HepG2 (cell line): ENCODE data around the gene GNB1.
"Not testable (repeated sequence)": the region's sequence is repeated elsewhere in the genome, so short reads cannot be mapped to it uniquely, and the experiment has no call there.

Source experiments
- NR3C1 ChIP-seq: sonication (generic); formaldehyde crosslinking; IDR thresholded peaks from 2 replicates; pipeline ENCODE4 v1.4.0; 2020; ENCODE audit warnings: missing genetic modification reagents
- SP1 ChIP-seq, 2 experiments: fragments of 450-650 bp in 1 of 2; sonication (generic) in 1 of 2; formaldehyde crosslinking in 1 of 2; IDR thresholded peaks; 2 replicates each; pipeline versions ENCODE4 v1.4.0 to v1.6.1; 2016 to 2020; ENCODE audit warnings: missing genetic modification reagents in 1 of 2
- TCF7 ChIP-seq: sonication (generic); IDR thresholded peaks from 2 replicates; pipeline ENCODE4 v1.6.1; 2016; ENCODE audit warnings: antibody characterized with exemption, low read depth
- ZC3H4 ChIP-seq: sonication (generic); formaldehyde crosslinking; IDR thresholded peaks from 2 replicates; pipeline ENCODE4 v1.4.0; 2020; ENCODE audit warnings: missing genetic modification reagents, borderline replicate concordance
- TF ChIP-seq, protein P1 (sequence below): sonication (generic); formaldehyde crosslinking; IDR thresholded peaks from 2 replicates; pipeline ENCODE4 v1.5.0; 2020; ENCODE audit warnings: mild to moderate bottlenecking, missing genetic modification reagents

DNA sequence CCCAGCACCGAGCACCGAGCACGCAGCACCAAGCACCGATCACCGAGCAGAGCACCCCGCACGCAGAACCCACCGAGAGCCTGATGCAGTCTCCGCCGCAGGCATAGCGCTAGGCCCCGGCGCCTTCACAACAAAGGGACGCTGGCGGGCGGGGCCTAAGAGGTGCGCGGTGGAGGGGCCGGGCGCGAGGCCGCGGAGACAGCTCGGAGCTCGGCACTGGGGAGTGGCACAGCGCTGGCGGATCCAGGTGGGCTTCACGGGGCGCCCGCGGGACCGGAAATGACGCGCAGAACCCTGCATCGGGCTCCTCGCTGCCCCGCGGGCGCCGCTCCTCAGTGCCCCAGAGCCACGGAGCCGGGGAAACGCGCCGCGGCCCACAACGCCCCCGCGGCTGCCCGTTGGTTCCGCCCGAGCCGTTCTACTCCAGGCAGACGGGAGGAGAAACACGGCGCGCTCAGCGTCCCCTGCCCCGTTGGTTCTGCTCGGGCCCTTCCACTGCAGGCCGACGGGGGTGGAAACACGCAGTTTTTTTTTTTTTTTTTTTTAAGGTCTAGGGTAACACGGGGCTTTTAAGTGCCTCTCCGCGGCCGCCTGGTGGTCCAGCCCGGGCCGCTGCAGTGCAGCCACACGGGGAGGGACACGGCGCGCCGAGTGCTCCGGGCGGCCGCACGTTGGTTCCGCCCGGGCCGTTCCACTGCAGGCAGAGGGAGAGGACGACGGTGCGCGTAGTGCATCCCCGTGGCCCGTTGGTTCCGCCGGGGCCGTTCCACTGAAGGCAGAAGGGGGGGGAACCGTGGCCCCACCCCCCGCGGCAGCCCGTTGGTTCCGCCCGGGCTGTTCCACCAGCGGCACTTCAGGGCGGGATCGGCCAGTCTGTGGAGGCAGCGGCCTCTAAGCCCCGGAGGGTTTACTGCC is 145.0 kb downstream of the GNB1 start:
- peak; percentile 37; the same call in 1 of the 2 replicates for TF ChIP-seq SP1 (IDR thresholded peaks at IDR 0.05)
- TF ChIP-seq SP1 (CRISPR knock-in tag; IDR thresholded peaks at IDR 0.05), result peak; percentile 65; the same call in 1 of the 2 replicates
- TF ChIP-seq NR3C1; TCF7; ZC3H4 (CRISPR knock-in tag): not testable (repeated sequence)
- TF ChIP-seq, protein P1, sequence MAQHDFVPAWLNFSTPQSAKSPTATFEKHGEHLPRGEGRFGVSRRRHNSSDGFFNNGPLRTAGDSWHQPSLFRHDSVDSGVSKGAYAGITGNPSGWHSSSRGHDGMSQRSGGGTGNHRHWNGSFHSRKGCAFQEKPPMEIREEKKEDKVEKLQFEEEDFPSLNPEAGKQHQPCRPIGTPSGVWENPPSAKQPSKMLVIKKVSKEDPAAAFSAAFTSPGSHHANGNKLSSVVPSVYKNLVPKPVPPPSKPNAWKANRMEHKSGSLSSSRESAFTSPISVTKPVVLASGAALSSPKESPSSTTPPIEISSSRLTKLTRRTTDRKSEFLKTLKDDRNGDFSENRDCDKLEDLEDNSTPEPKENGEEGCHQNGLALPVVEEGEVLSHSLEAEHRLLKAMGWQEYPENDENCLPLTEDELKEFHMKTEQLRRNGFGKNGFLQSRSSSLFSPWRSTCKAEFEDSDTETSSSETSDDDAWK (CRISPR knock-in tag), result not testable (repeated sequence)
